Gastrocnemius medialis (tissue), 4 donors: ENCODE measurements around the gene DMAC1. TPM values are rescaled to one million over a fixed set of nuclear protein-coding genes. Genes with fewer than 3 reads are reported as not detected.

Experiments
- ATAC-seq, 2 donors: fragments of 150-250 bp; one replicate each; pipeline ENCODE4 v1.9.1; 2016
- DNase-seq, 2 donors: peaks; one replicate each; pipeline ENCODE4 v3.0.0-alpha.2; 2019
- H3K27ac ChIP-seq, 4 donors: fragments of 200-600 bp; sonication (generic); 1 replicate in 1 of 4; 2 replicates in 3 of 4; pipeline ENCODE4 v1.5.1; 2016 to 2018; ENCODE audit warnings: mild to moderate bottlenecking in 2 of 4, moderate library complexity in 1 of 4
- H3K27me3 ChIP-seq, 3 donors: fragments of 200-600 bp; sonication (generic) in 2 of 3; 1 replicate in 1 of 3; 2 replicates in 2 of 3; pipeline versions ENCODE4 v1.5.1 to v1.6.0; 2016 to 2019; ENCODE audit warnings: mild to moderate bottlenecking in 1 of 3, moderate library complexity in 1 of 3
- H3K36me3 ChIP-seq, 2 donors: fragments of 200-600 bp; sonication (generic) in 1 of 2; one replicate each; pipeline ENCODE4 v1.5.1; 2017 to 2018
- H3K4me1 ChIP-seq, 2 donors: fragments of 200-600 bp; sonication (generic) in 1 of 2; one replicate each; pipeline ENCODE4 v1.5.1; 2016 to 2017; ENCODE audit warnings: mild to moderate bottlenecking in 2 of 2
- H3K4me3 ChIP-seq, 4 donors: fragments of 200-600 bp; sonication (generic) in 3 of 4; 1 replicate in 1 of 4; 2 replicates in 3 of 4; pipeline ENCODE4 v1.5.1; 2016 to 2019; ENCODE audit warnings: mild to moderate bottlenecking in 2 of 4
- H3K9me3 ChIP-seq, 3 donors: fragments of 200-600 bp; sonication (generic) in 2 of 3; 1 replicate in 1 of 3; 2 replicates in 2 of 3; pipeline ENCODE4 v1.5.1; 2016 to 2019
- CTCF ChIP-seq, 5 experiments: fragments of 450-650 bp in 3 of 5; fragments of 200-600 bp in 2 of 5; sonication (generic) in 2 of 5; IDR thresholded peaks in 4 of 5; conservative IDR thresholded peaks in 1 of 5; 1 replicate in 4 of 5; 2 replicates in 1 of 5; pipeline ENCODE4 v1.5.1; 2016 to 2019; ENCODE audit warnings: antibody characterized with exemption in 5 of 5, mild to moderate bottlenecking in 3 of 5, moderate library complexity in 3 of 5
- POLR2A ChIP-seq, 2 donors: fragments of 450-650 bp; IDR thresholded peaks; one replicate each; pipeline ENCODE4 v1.6.1; 2017; ENCODE audit warnings: antibody characterized with exemption in 2 of 2, mild to moderate bottlenecking in 2 of 2, moderate library complexity in 2 of 2
- in situ Hi-C, 4 donors: fragments of 200-750 bp; cut with MboI; loops; one replicate each; pipeline versions ENCODE4 v1.15.0 to v1.8.0; 2017; ENCODE audit warnings: low sequenced_read_pairs in 4 of 4
- intact Hi-C: fragments of 100-400 bp; cut with DNase I; formaldehyde crosslinking; loops from one replicate; pipeline ENCODE4 v1.15.1; 2023; ENCODE audit warnings: low total_unique reads
- total RNA-seq, 4 donors: library from RNA; depleted of rRNA; stranded (reverse); fragments of >200 nt; gene quantifications; one replicate each; pipeline versions ENCODE4 v1.1.0 to v1.2.3, GENCODE V29; 2016

Gene DMAC1
- total RNA-seq, 4 donors from 2014 or later, result 15.6 to 23.4 (median 21.2) TPM

- H3K27ac ChIP-seq, result no peak overlapping the region
- in situ Hi-C loops (no loop called here), intact Hi-C loops (no loop called here)
- H3K4me1 ChIP-seq, result no peaks in the 10 kb centered on the region
- no peaks in the 10 kb centered on the region for H3K36me3 ChIP-seq
- ATAC-seq, result no peak
- H3K9me3 ChIP-seq, result no peaks in the 10 kb centered on the region
- TF ChIP-seq CTCF (IDR thresholded peaks at IDR 0.05 in 4 of 5, conservative IDR thresholded peaks at IDR 0.05 in 1 of 5) (no peak), POLR2A (IDR thresholded peaks at IDR 0.05) (no peak)
- no peak for DNase-seq
- H3K4me3 ChIP-seq, result no peak overlapping the region
- H3K27me3 ChIP-seq, result no peaks in the 10 kb centered on the region
Measured at GRCh38 chr9:7841831-7842230, 42.3 kb upstream of the DMAC1 start.

GRCh38 chr9:7834531-7834930, 35.0 kb upstream of the DMAC1 start:
- Histone ChIP-seq H3K27ac (no peak overlapping the region), H3K4me1 (no peaks in the 10 kb centered on the region), H3K4me3 (no peak overlapping the region), H3K36me3 (no peaks in the 10 kb centered on the region), H3K27me3 (no peaks in the 10 kb centered on the region), H3K9me3 (no peaks in the 10 kb centered on the region)
- TF ChIP-seq POLR2A (IDR thresholded peaks at IDR 0.05) (no peak), CTCF (IDR thresholded peaks at IDR 0.05 in 4 of 5, conservative IDR thresholded peaks at IDR 0.05 in 1 of 5) (no peak)
- intact Hi-C loops (no loop called here), in situ Hi-C loops (no loop called here)
- ATAC-seq (no peak), DNase-seq (no peak)

GRCh38 chr9:7828334-7828733, 28.8 kb upstream of the DMAC1 start:
- Histone ChIP-seq H3K36me3 (no peaks in the 10 kb centered on the region), H3K27ac (no peak overlapping the region), H3K4me3 (no peak overlapping the region), H3K27me3 (no peaks in the 10 kb centered on the region), H3K4me1 (no peaks in the 10 kb centered on the region), H3K9me3 (no peaks in the 10 kb centered on the region)
- TF ChIP-seq CTCF (IDR thresholded peaks at IDR 0.05 in 4 of 5, conservative IDR thresholded peaks at IDR 0.05 in 1 of 5) (no peak), POLR2A (IDR thresholded peaks at IDR 0.05) (no peak)
- DNase-seq (no peak), ATAC-seq (no peak)
- in situ Hi-C loops (no loop called here), intact Hi-C loops (no loop called here)

GRCh38 chr9:7827792-7828191, 28.2 kb upstream of the DMAC1 start:
- Histone ChIP-seq H3K27ac (no peak overlapping the region), H3K4me1 (no peaks in the 10 kb centered on the region), H3K4me3 (no peak overlapping the region), H3K27me3 (no peaks in the 10 kb centered on the region), H3K9me3 (no peaks in the 10 kb centered on the region), H3K36me3 (no peaks in the 10 kb centered on the region)
- intact Hi-C loops (no loop called here), in situ Hi-C loops (no loop called here)
- DNase-seq (no peak), ATAC-seq (no peak)
- TF ChIP-seq POLR2A (IDR thresholded peaks at IDR 0.05), result no peak
- no peak for TF ChIP-seq CTCF (IDR thresholded peaks at IDR 0.05 in 4 of 5, conservative IDR thresholded peaks at IDR 0.05 in 1 of 5)

- DNase-seq (no peak), ATAC-seq (no peak)
- in situ Hi-C loops (no loop called here), intact Hi-C loops (no loop called here)
- Histone ChIP-seq H3K4me1 (no peaks in the 10 kb centered on the region), H3K4me3 (no peak overlapping the region), H3K27ac (no peak overlapping the region), H3K36me3 (no peaks in the 10 kb centered on the region), H3K9me3 (no peaks in the 10 kb centered on the region), H3K27me3 (no peaks in the 10 kb centered on the region)
- no peak for TF ChIP-seq CTCF (IDR thresholded peaks at IDR 0.05 in 4 of 5, conservative IDR thresholded peaks at IDR 0.05 in 1 of 5)
- no peak for TF ChIP-seq POLR2A (IDR thresholded peaks at IDR 0.05)
Measured at GRCh38 chr9:7827056-7827455, 27.5 kb upstream of the DMAC1 start.
